M059J (cell line): ENCODE data around the gene REEP3. TPM values are rescaled to one million over a fixed set of nuclear protein-coding genes. Genes with fewer than 3 reads are reported as not detected.

Experiments
- DNase-seq: peaks from one replicate; pipeline ENCODE4 v3.0.0-alpha.2; 2012; ENCODE audit warnings: low read depth
- total RNA-seq: library from RNA; depleted of rRNA; stranded (reverse); fragments of >200 nt; shearing (Covaris generic); gene quantifications from 2 replicates; pipeline ENCODE4 v1.2.3, GENCODE V29; 2014; rRNA removed

The REEP3 gene
- total RNA-seq, 1 experiment from 2014 or later: 67.8 TPM

GRCh38 chr10:63665670-63666134 is 144.5 kb downstream of the REEP3 start:
- DNase-seq: no peak

GRCh38 chr10:63666836-63667383 is 145.7 kb downstream of the REEP3 start:
- DNase-seq: peak; percentile 92

GRCh38 chr10:63667596-63668480 is 146.6 kb downstream of the REEP3 start:
- DNase-seq: no peak

GRCh38 chr10:63670291-63670898 is 149.2 kb downstream of the REEP3 start:
- no peak for DNase-seq

- peak; percentile 65 for DNase-seq
These were observed 150.2 kb downstream of the REEP3 start for GRCh38 chr10:63671317-63671937.

GRCh38 chr10:63672491-63672890 is 151.3 kb downstream of the REEP3 start:
- no peak for DNase-seq

GRCh38 chr10:63673246-63673645 is 152.0 kb downstream of the REEP3 start:
- no peak for DNase-seq

- DNase-seq: no peak
These were observed 152.6 kb downstream of the REEP3 start for GRCh38 chr10:63673846-63674245.

Other genes with a start within 250 kb of the REEP3 start
- gene JMJD1C, start 55.4 kb upstream of the REEP3 start, total RNA-seq: 27.5 and 32.1 TPM in 2 replicates